Kidney (tissue), 14 donors: Measurements from ENCODE around the gene CCDC9B. TPM values are rescaled to one million over a fixed set of nuclear protein-coding genes. Genes with fewer than 3 reads are reported as not detected.

ENCODE experiments used
- DNase-seq, 5 donors: peaks; one replicate each; pipeline ENCODE4 v3.0.0-alpha.2; 2013 to 2020
- FAIRE-seq: peaks from 2 replicates; lab custom pipeline; 2012; peaks lifted over from hg19 to GRCh38; lab: Jason Lieb, UNC
- H3K27ac ChIP-seq, 2 donors: one replicate each; pipeline ENCODE4 v1.7.0; 2013; ENCODE audit warnings: low read depth in 2 of 2, low read length in 2 of 2, inconsistent platforms in 1 of 2
- H3K27me3 ChIP-seq: one replicate; pipeline ENCODE4 v1.7.1; 2013; ENCODE audit warnings: low read length, inconsistent platforms; ENCODE audit not compliant: control insufficient read depth, insufficient read depth
- H3K36me3 ChIP-seq, 3 donors: one replicate each; pipeline versions ENCODE4 v1.7.0 to v1.7.1; 2013; ENCODE audit warnings: low read length in 3 of 3, control low read depth in 1 of 3, inconsistent platforms in 1 of 3; ENCODE audit not compliant: insufficient read depth in 3 of 3, control insufficient read depth in 2 of 3
- H3K4me1 ChIP-seq, 3 donors: one replicate each; pipeline versions ENCODE4 v1.7.0 to v1.7.1; 2013; ENCODE audit warnings: low read length in 3 of 3, inconsistent platforms in 1 of 3, low read depth in 1 of 3; ENCODE audit not compliant: control insufficient read depth in 2 of 3, insufficient read depth in 2 of 3
- H3K4me3 ChIP-seq, 3 donors: one replicate each; pipeline versions ENCODE4 v1.7.0 to v1.8.1; 2013; ENCODE audit warnings: low read length in 3 of 3, control low read depth in 1 of 3, inconsistent platforms in 1 of 3
- H3K9ac ChIP-seq, 3 donors: one replicate each; pipeline versions ENCODE4 v1.7.0 to v1.7.1; 2013; ENCODE audit warnings: low read length in 3 of 3, control low read depth in 1 of 3, inconsistent platforms in 1 of 3
- H3K9me3 ChIP-seq, 3 donors: one replicate each; pipeline versions ENCODE4 v1.7.0 to v1.7.1; 2013; ENCODE audit warnings: low read length in 3 of 3, control low read depth in 1 of 3, inconsistent platforms in 1 of 3; ENCODE audit not compliant: control insufficient read depth in 2 of 3, insufficient read depth in 1 of 3
- CTCF ChIP-seq: IDR thresholded peaks from 3 replicates; pipeline ENCODE4 v1.5.1; 2012; ENCODE audit warnings: mild to moderate bottlenecking, moderate library complexity, borderline replicate concordance; ENCODE audit not compliant: insufficient read depth; ENCODE audit errors: extremely low read depth
- intact Hi-C: fragments of 100-400 bp; cut with DNase I; formaldehyde crosslinking; loops from one replicate; pipeline ENCODE4 v1.11.1; 2022
- polyA plus RNA-seq: library from polyadenylated mRNA; stranded (reverse); fragments of 350-450 nt; fragmentation: Illumina TruSeq; extraction: RNeasy Lipid Tissue Mini Kit (QIAGEN cat#74804); gene quantifications from one replicate; pipeline ENCODE4 v1.2.3, GENCODE V29; 2014; ENCODE audit warnings: low read depth, low replicate concordance; ENCODE audit not compliant: insufficient read depth
- total RNA-seq: library from RNA; stranded (reverse); fragmentation: NEBNext Ultra II Directional; extraction: Animal tissue kit (Norgen Biotek cat#: 25700); gene quantifications from one replicate; pipeline ENCODE4 v1.2.1, GENCODE V29; 2021
- donor health status: control.
- donor health status: control.
- donor health status: control.
- donor health status: control.
- donor health status: control.
- donor health status: DM: yes; HTN: yes; CAD: no.
- donor health status: Normal renal cell carcinoma (clear cell type).

CCDC9B gene
- total and polyA plus RNA-seq, 2 donors from 2014 or later: 4.7 to 60.0 TPM

- Histone ChIP-seq H3K27me3 (peaks cover 9% of the 10 kb centered on the region), H3K36me3 (no peaks in the 10 kb centered on the region), H3K9ac (no peak overlapping the region), H3K4me3 (no peak overlapping the region), H3K27ac (no peak overlapping the region), H3K9me3 (no peaks in the 10 kb centered on the region), H3K4me1 (peaks cover 0 to 10% (median 10%) of the 10 kb centered on the region in 3 donors)
- intact Hi-C loops: no loop called here
- TF ChIP-seq CTCF: no peak
- DNase-seq: no peak
- FAIRE-seq: no peak
Observed at GRCh38 chr15:40287968-40288367, 52.8 kb downstream of the CCDC9B start.

GRCh38 chr15:40287505-40287904, 53.2 kb downstream of the CCDC9B start:
- Histone ChIP-seq H3K4me1 (peaks cover 0 to 12% (median 10%) of the 10 kb centered on the region in 3 donors), H3K9me3 (no peaks in the 10 kb centered on the region), H3K27me3 (peaks cover 9% of the 10 kb centered on the region), H3K27ac (no peak overlapping the region), H3K36me3 (no peaks in the 10 kb centered on the region), H3K9ac (no peak overlapping the region), H3K4me3 (no peak overlapping the region)
- DNase-seq (no peak), FAIRE-seq (no peak)
- no peak for TF ChIP-seq CTCF
- intact Hi-C loops: no loop called here

- Histone ChIP-seq H3K27ac (no peak overlapping the region), H3K36me3 (no peaks in the 10 kb centered on the region), H3K4me3 (no peak overlapping the region), H3K9me3 (no peaks in the 10 kb centered on the region), H3K4me1 (peaks cover 0 to 18% (median 10%) of the 10 kb centered on the region in 3 donors), H3K9ac (no peak overlapping the region), H3K27me3 (peaks cover 9% of the 10 kb centered on the region)
- FAIRE-seq: no peak
- intact Hi-C loops: no loop called here
- DNase-seq: no peak
- no peak for TF ChIP-seq CTCF
Observed at GRCh38 chr15:40286794-40287193, 53.9 kb downstream of the CCDC9B start.

GRCh38 chr15:40286061-40286532, 54.6 kb downstream of the CCDC9B start:
- no peak for TF ChIP-seq CTCF
- FAIRE-seq: no peak
- H3K4me1 ChIP-seq: peaks cover 0 to 17% (median 10%) of the 10 kb centered on the region in 3 donors

More at GRCh38 chr15:40286061-40286532, 54.6 kb downstream of the CCDC9B start:
- no peak for DNase-seq
- Histone ChIP-seq H3K27me3 (peaks cover 11% of the 10 kb centered on the region), H3K9ac (no peak overlapping the region), H3K4me3 (no peak overlapping the region), H3K9me3 (no peaks in the 10 kb centered on the region), H3K36me3 (no peaks in the 10 kb centered on the region), H3K27ac (no peak overlapping the region)
- intact Hi-C loops: no loop called here
